Large intestine (tissue), 3 donors: ENCODE measurements around the gene SH3GL3. TPM values are rescaled to one million over a fixed set of nuclear protein-coding genes. Genes with fewer than 3 reads are reported as not detected.

Experiments used
- DNase-seq, 2 donors: peaks; one replicate each; pipeline versions ENCODE4 v3.0.0 to v3.0.0-alpha.2; 2013
- H3K27ac ChIP-seq: one replicate; pipeline ENCODE4 v1.5.1; 2013; ENCODE audit warnings: low read length
- H3K27me3 ChIP-seq: 2 replicates; pipeline ENCODE4 v1.6.1; 2013; ENCODE audit warnings: low read length; ENCODE audit not compliant: control insufficient read depth, insufficient read depth
- H3K36me3 ChIP-seq: 2 replicates; pipeline ENCODE4 v1.6.1; 2013; ENCODE audit warnings: low read length; ENCODE audit not compliant: control insufficient read depth, insufficient read depth
- H3K4me1 ChIP-seq: one replicate; pipeline ENCODE4 v1.6.1; 2013; ENCODE audit warnings: low read length; ENCODE audit not compliant: control insufficient read depth, insufficient read depth
- H3K4me3 ChIP-seq: one replicate; pipeline ENCODE4 v1.5.1; 2013; ENCODE audit warnings: low read length
- H3K9me3 ChIP-seq: one replicate; pipeline ENCODE4 v1.6.1; 2013; ENCODE audit warnings: mild to moderate bottlenecking, low read depth, low read length, moderate library complexity; ENCODE audit not compliant: control insufficient read depth
- WGBS: methylation state at CpG from one replicate; pipeline ENCODE4 v1.1.5; 2013; ENCODE audit warnings: low lambda C conversion rate; ENCODE audit not compliant: insufficient coverage; 5-methylcytosine and 5-hydroxymethylcytosine counted together
- polyA plus RNA-seq: library from polyadenylated mRNA; unstranded; fragments of 120-200 nt; gene quantifications from one replicate; pipeline ENCODE4 v1.2.1, GENCODE V29; 2013

SH3GL3 gene
- polyA plus RNA-seq, 1 donor = 4.7 TPM

DNA sequence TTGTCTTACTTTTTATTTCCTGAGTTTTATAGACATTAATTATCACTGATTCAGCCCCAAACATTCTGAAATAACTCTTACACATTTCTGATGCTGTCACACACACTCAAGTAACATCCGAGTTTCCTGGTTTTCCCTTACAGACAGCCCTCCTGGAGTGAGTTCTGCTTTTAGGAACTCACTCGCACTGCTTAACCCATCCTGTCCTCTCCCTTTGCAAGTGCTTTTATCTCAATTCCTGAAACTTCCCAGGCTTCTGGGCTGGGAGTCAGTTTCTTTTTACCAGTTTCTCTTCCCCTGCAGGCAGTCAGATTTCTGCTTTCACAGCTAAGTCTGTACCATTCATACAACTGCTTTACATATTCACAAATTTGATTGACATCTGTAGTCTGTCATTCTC, 15.6 kb upstream of the SH3GL3 start:
- 56% methylated on average over 1 of the region's 2 CpGs for WGBS
- H3K4me1 ChIP-seq = no peaks in the 10 kb centered on the region
- no peaks in the 10 kb centered on the region for H3K9me3 ChIP-seq
- H3K36me3 ChIP-seq = no peaks in the 10 kb centered on the region
- H3K4me3 ChIP-seq = no peak overlapping the region
- no peak for DNase-seq
- H3K27ac ChIP-seq = no peak overlapping the region
- peaks cover 10% of the 10 kb centered on the region for H3K27me3 ChIP-seq

DNA sequence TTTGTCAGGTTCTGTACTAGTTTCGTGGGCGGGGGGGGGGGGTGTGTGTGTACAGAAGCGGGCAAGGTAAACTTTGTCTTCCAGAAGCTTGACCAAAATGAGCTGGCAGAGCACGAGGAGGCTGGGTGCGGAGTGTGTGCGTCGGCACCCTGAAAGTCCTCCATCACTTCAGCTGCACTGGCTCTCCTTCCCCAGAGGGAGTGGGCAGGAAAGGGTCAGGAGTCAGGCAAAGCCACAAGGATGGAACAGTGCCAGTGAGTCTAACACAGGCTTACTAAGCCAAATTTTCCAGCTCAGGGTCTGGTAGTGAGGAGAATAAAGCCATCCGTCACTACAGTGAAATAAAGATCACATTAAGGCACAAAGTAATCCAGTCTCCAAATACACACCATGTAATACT, 11.9 kb upstream of the SH3GL3 start:
- no peaks in the 10 kb centered on the region for H3K9me3 ChIP-seq
- H3K27me3 ChIP-seq = peaks cover 10% of the 10 kb centered on the region
- no peak overlapping the region for H3K27ac ChIP-seq
- no peaks in the 10 kb centered on the region for H3K36me3 ChIP-seq
- WGBS = no CpG with 5 or more reads among the region's 8 CpGs
- no peaks in the 10 kb centered on the region for H3K4me1 ChIP-seq
- no peak for DNase-seq
- H3K4me3 ChIP-seq = no peak overlapping the region

DNA sequence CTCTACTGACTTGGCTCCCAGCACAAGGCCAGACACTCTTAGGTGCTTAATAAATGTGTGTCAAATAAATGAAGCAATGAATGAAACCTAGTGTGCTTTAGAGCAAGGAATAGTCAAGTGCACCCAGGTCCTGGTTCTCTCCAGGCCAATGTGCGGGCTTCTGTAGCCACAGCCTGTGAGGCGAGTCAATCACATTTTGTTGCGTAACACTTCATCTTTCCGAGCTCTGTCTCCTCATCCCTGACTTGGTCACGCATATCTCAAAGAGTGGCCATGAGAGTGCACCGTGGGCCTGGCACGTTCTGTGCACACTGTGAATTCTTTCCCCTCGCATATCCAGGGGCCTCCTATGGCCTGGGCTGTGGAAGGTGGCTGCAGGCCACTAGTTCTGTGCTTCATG, 11.4 kb upstream of the SH3GL3 start:
- Histone ChIP-seq H3K27me3 (peaks cover 10% of the 10 kb centered on the region), H3K9me3 (no peaks in the 10 kb centered on the region), H3K4me3 (no peak overlapping the region), H3K4me1 (no peaks in the 10 kb centered on the region), H3K27ac (no peak overlapping the region), H3K36me3 (no peaks in the 10 kb centered on the region)
- DNase-seq = no peak
- WGBS = no CpG with 5 or more reads among the region's 8 CpGs

GRCh38 chr15:83436513-83437158, 10.5 kb upstream of the SH3GL3 start:
- Histone ChIP-seq H3K27ac (no peak overlapping the region), H3K9me3 (no peaks in the 10 kb centered on the region), H3K4me3 (no peak overlapping the region), H3K27me3 (peaks cover 10% of the 10 kb centered on the region), H3K4me1 (no peaks in the 10 kb centered on the region), H3K36me3 (no peaks in the 10 kb centered on the region)
- 17% methylated on average over 1 of the region's 6 CpGs for WGBS
- DNase-seq = no peak

DNA sequence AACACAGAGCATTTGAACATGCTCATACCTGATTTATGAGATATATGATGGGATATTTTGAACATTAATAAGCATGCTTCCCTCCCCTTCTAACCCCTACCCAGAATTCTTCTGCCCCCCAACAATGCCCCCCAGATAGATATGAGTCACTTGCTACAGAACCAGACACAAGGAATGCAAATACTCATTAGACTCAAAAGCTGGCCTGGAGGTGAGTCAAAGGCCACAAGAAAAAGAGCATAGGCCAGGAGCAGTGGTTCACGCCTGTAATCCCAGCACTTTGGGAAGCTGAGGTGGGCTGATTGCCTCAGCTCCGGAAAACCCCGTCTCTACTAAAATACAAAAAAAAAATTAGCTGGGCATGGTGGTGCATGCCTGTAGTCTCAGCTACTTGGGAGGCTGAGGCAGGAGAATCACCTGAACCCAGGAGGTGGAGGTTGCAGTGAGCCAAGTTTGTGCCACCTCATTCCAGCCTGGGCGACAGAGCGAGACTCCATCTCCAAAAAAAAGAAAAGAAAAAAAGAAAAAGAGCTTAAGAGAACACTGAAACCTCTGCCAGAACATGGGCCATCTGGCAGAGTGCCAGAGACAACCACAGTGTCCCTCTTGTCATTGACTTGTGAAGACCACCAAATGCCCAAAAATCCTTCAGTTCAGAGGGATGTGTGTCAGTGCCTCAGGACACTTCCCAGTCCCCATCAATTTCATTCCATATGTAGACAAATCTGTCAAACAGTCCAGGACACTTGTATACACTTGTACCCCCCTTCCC, 3.9 kb upstream of the SH3GL3 start:
- Histone ChIP-seq H3K27me3 (peaks cover 25% of the 10 kb centered on the region), H3K4me3 (no peak overlapping the region), H3K36me3 (no peaks in the 10 kb centered on the region), H3K27ac (no peak overlapping the region), H3K4me1 (no peaks in the 10 kb centered on the region), H3K9me3 (no peaks in the 10 kb centered on the region)
- DNase-seq = no peak
- no CpG with 5 or more reads among the region's 5 CpGs for WGBS

DNA sequence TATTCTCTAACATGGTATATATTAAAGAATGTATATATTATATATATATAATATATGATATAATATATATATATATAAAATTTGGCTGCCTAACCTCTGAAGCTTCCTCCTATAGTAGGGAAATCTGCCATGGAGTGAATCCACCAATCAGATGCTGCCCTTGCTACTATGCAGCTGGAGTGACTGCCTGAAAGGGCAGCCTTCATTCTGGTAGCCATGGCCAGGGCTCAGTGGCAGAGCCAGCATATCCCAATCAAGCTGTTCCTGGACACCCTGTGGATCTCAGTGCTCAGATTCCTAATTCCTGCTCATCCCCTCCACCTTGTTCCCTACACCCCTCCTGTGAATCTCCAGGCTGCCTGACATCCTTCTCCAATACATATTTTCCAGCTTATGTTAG, 2.2 kb upstream of the SH3GL3 start:
- no peak overlapping the region for H3K4me3 ChIP-seq
- H3K4me1 ChIP-seq = no peaks in the 10 kb centered on the region
- no peak overlapping the region for H3K27ac ChIP-seq
- no peaks in the 10 kb centered on the region for H3K36me3 ChIP-seq
- DNase-seq = no peak
- H3K27me3 ChIP-seq = peaks cover 35% of the 10 kb centered on the region
- no peaks in the 10 kb centered on the region for H3K9me3 ChIP-seq

DNA sequence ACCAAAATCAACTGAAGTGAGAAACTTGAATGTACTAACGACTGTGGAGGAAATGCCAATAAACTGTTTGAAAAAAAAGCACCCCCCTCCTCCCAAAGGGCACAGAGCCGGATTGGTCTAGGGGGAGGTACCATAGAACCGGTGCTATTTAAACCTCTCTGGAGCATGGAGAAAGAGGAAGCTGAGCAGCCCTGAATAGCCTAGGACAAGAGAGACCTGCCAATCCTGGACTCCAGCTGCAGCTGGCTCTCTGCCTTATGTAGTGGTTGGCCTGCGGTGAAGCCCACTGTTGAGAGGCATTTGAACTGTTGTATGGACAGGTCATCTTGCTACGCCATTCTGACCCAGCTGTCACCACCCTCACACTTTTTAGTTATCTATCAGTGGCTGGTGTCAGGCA, 1.5 kb upstream of the SH3GL3 start:
- H3K27me3 ChIP-seq = peaks cover 35% of the 10 kb centered on the region

DNA sequence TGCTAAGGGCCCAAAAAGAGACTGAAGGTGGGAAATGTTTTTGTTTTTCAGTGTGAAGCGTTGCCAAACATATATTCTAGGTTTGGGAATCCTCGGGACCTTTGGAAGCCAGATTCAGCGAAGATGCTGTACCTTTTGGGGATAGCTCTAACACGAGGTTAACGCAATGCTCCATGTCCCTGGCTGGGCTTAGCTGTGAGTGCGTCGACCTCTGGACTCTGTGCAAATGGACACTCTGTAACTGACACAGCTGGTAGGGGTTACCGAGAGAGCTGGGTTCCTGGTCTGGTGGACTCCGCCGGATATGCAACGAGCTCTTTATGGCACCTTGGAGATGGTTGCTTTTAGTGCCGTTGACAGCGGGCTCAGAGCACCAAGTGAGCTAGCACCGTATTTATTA, 724 bp upstream of the SH3GL3 start:
- Histone ChIP-seq H3K36me3 (no peaks in the 10 kb centered on the region), H3K4me3 (no peak overlapping the region), H3K27me3 (peaks cover 35% of the 10 kb centered on the region), H3K27ac (no peak overlapping the region), H3K9me3 (no peaks in the 10 kb centered on the region), H3K4me1 (no peaks in the 10 kb centered on the region)
- no CpG with 5 or more reads among the region's 14 CpGs for WGBS
- no peak for DNase-seq

More for the DNA sequence above, 1.5 kb upstream of the SH3GL3 start:
- H3K36me3 ChIP-seq = no peaks in the 10 kb centered on the region
- WGBS = no CpG with 5 or more reads among the region's 5 CpGs
- no peak for DNase-seq
- H3K4me3 ChIP-seq = no peak overlapping the region
- H3K27ac ChIP-seq = no peak overlapping the region
- no peaks in the 10 kb centered on the region for H3K4me1 ChIP-seq
- H3K9me3 ChIP-seq = no peaks in the 10 kb centered on the region

- H3K27me3 ChIP-seq = peaks cover 35% of the 10 kb centered on the region
These were observed 2.1 kb downstream of the SH3GL3 start for GRCh38 chr15:83449250-83449671.

GRCh38 chr15:83449937-83450506, 2.9 kb downstream of the SH3GL3 start:
- H3K4me3 ChIP-seq = no peak overlapping the region
- no peak overlapping the region for H3K27ac ChIP-seq
- H3K4me1 ChIP-seq = no peaks in the 10 kb centered on the region
- DNase-seq = no peak
- no peaks in the 10 kb centered on the region for H3K36me3 ChIP-seq
- WGBS = 100% methylated on average over 3 of the region's 3 CpGs
- H3K9me3 ChIP-seq = no peaks in the 10 kb centered on the region
- peaks cover 33% of the 10 kb centered on the region for H3K27me3 ChIP-seq

More at GRCh38 chr15:83449250-83449671, 2.1 kb downstream of the SH3GL3 start:
- Histone ChIP-seq H3K9me3 (no peaks in the 10 kb centered on the region), H3K27ac (no peak overlapping the region), H3K4me3 (no peak overlapping the region), H3K36me3 (no peaks in the 10 kb centered on the region), H3K4me1 (no peaks in the 10 kb centered on the region)
- no CpG with 5 or more reads among the region's 3 CpGs for WGBS
- no peak for DNase-seq
